SU-DHL-6 (cell line): Measurements from ENCODE around the gene PTPRK.

Source experiments
- H2AFZ ChIP-seq: fragments of 200-600 bp; sonication (generic); 2 replicates; pipeline ENCODE4 v1.6.1; 2014; ENCODE audit warnings: low read depth, mild to moderate bottlenecking, moderate library complexity, mixed read lengths, antibody characterized with exemption, low read length; ENCODE audit not compliant: severe bottlenecking
- H3F3A ChIP-seq: fragments of 200-600 bp; shearing (Covaris generic); 2 replicates; pipeline ENCODE4 v1.6.0; 2016; ENCODE audit warnings: antibody characterized with exemption, mild to moderate bottlenecking; ENCODE audit not compliant: insufficient read depth
- H3K27ac ChIP-seq: fragments of 200-600 bp; sonication (generic); 2 replicates; pipeline ENCODE4 v1.5.1; 2016; ENCODE audit warnings: low read depth, mild to moderate bottlenecking, low read length, moderate library complexity, mixed read lengths
- H3K27me3 ChIP-seq: fragments of 200-600 bp; sonication (generic), shearing (Covaris generic); 2 replicates; pipeline ENCODE4 v1.6.0; 2014; ENCODE audit warnings: mild to moderate bottlenecking, low read length
- H3K36me3 ChIP-seq: fragments of 200-600 bp; sonication (generic); 2 replicates; pipeline ENCODE4 v1.6.1; 2014; ENCODE audit warnings: mild to moderate bottlenecking, low read length, mixed read lengths
- H3K4me2 ChIP-seq: fragments of 300-600, 200-600 bp; shearing (Covaris generic), sonication (generic); 2 replicates; pipeline ENCODE4 v1.6.0; 2014; ENCODE audit warnings: low read length, low read depth, mild to moderate bottlenecking; ENCODE audit not compliant: poor library complexity, severe bottlenecking
- H3K4me3 ChIP-seq: fragments of 200-600 bp; sonication (generic); 2 replicates; pipeline ENCODE4 v1.5.1; 2014; ENCODE audit warnings: antibody characterized with exemption, low read length, mild to moderate bottlenecking, mixed read lengths; ENCODE audit not compliant: insufficient read depth, poor library complexity, severe bottlenecking
- H3K79me2 ChIP-seq: fragments of 200-600 bp; sonication (generic); 2 replicates; pipeline ENCODE4 v1.6.1; 2014; ENCODE audit warnings: mild to moderate bottlenecking, low read length, moderate library complexity; ENCODE audit not compliant: insufficient read depth
- H3K9ac ChIP-seq: fragments of 200-600 bp; sonication (generic); 2 replicates; pipeline ENCODE4 v1.7.0; 2014; ENCODE audit warnings: mild to moderate bottlenecking, low read length
- H3K9me2 ChIP-seq: fragments of 200-600 bp; sonication (generic); replicated peaks from 2 replicates; pipeline ENCODE4 v1.6.1; 2014; ENCODE audit warnings: low read length; ENCODE audit not compliant: insufficient read depth
- H3K9me3 ChIP-seq: fragments of 200-600 bp; sonication (generic); 2 replicates; pipeline ENCODE4 v1.6.1; 2014; ENCODE audit warnings: low read length, mixed read lengths; ENCODE audit not compliant: insufficient read depth
- H4K20me1 ChIP-seq: fragments of 200-600 bp; sonication (generic); 2 replicates; pipeline ENCODE4 v1.6.1; 2014; ENCODE audit warnings: low read depth, mild to moderate bottlenecking, antibody characterized with exemption, low read length, moderate library complexity, mixed read lengths
- EZH2phosphoT487 ChIP-seq: fragments of 200-600 bp; sonication (generic), shearing (Covaris generic); conservative IDR thresholded peaks from 2 replicates; pipeline ENCODE4 v1.6.1; 2018; ENCODE audit warnings: mild to moderate bottlenecking, antibody characterized with exemption, low read length, moderate library complexity, mixed read lengths
- TF ChIP-seq, protein P1 (sequence below): fragments of 200-600 bp; sonication (generic); IDR thresholded peaks from one replicate; pipeline ENCODE4 v1.5.1; 2017; ENCODE audit warnings: antibody characterized with exemption, mild to moderate bottlenecking, low read length, moderate library complexity; ENCODE audit not compliant: insufficient read depth, poor library complexity, severe bottlenecking

The PTPRK gene

DNA sequence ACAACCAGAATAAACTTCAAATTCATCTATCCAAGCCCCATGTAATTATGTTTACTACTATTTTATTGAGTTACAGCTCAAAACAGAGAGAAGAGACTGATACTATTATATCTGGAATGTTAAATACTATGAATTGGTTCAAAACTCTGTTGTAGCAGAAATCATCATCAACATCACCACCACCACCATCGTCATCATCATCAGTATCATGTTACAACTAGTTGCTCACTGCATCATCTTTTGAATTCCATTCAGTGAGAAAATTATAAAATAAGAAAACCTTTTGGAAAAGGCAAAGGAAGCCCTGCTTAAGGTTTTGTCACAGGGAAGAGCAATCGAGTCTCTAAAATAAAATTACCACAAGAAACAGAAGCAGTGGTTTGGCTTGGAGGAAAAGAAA lies 583.3 kb downstream of the PTPRK start:
- Histone ChIP-seq H3K9ac (no peak overlapping the region), H3K27ac (no peak overlapping the region), H3K79me2 (no peaks in the 10 kb centered on the region), H2AFZ (no peak overlapping the region), H3F3A (no peaks in the 10 kb centered on the region), H3K4me2 (no peak overlapping the region), H3K36me3 (no peaks in the 10 kb centered on the region), H3K9me2 (no peaks in the 10 kb centered on the region), H3K4me3 (no peak overlapping the region), H3K9me3 (peaks cover 4% of the 10 kb centered on the region; the same call in 1 of the 2 replicates), H3K27me3 (no peaks in the 10 kb centered on the region), H4K20me1 (no peaks in the 10 kb centered on the region)
- no peak for TF ChIP-seq EZH2phosphoT487
- TF ChIP-seq, protein P1, sequence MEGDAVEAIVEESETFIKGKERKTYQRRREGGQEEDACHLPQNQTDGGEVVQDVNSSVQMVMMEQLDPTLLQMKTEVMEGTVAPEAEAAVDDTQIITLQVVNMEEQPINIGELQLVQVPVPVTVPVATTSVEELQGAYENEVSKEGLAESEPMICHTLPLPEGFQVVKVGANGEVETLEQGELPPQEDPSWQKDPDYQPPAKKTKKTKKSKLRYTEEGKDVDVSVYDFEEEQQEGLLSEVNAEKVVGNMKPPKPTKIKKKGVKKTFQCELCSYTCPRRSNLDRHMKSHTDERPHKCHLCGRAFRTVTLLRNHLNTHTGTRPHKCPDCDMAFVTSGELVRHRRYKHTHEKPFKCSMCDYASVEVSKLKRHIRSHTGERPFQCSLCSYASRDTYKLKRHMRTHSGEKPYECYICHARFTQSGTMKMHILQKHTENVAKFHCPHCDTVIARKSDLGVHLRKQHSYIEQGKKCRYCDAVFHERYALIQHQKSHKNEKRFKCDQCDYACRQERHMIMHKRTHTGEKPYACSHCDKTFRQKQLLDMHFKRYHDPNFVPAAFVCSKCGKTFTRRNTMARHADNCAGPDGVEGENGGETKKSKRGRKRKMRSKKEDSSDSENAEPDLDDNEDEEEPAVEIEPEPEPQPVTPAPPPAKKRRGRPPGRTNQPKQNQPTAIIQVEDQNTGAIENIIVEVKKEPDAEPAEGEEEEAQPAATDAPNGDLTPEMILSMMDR, result no peak

DNA sequence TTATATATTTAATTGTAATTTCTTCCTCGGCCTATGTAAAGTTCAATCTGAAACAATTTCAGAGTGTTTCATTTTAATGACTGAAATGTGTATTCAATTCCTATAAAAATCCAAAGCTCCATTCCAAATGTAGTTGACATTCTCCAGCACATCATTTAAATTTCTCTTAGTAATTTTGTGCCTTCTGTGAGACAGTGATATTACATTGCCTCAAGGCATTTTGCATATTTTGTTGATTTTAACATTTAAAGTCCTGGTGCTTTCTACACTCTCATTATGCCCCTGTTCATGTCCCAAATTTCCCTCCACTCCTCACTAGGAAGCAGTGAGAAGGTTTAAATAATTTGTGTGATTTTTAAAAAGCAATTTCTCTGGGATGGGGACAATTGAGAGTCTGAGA lies 585.4 kb downstream of the PTPRK start:
- no peak overlapping the region for H3K27ac ChIP-seq
- no peaks in the 10 kb centered on the region for H3F3A ChIP-seq
- no peak overlapping the region for H3K4me3 ChIP-seq
- no peaks in the 10 kb centered on the region for H4K20me1 ChIP-seq
- H3K9ac ChIP-seq, result no peak overlapping the region
- no peaks in the 10 kb centered on the region for H3K9me2 ChIP-seq
- H3K4me2 ChIP-seq, result no peak overlapping the region
- H2AFZ ChIP-seq, result no peak overlapping the region
- H3K79me2 ChIP-seq, result no peaks in the 10 kb centered on the region
- TF ChIP-seq EZH2phosphoT487, result no peak
- TF ChIP-seq, protein P1, result no peak
- peaks cover 4% of the 10 kb centered on the region; the same call in 1 of the 2 replicates for H3K9me3 ChIP-seq
- no peaks in the 10 kb centered on the region for H3K36me3 ChIP-seq
- H3K27me3 ChIP-seq, result no peaks in the 10 kb centered on the region

DNA sequence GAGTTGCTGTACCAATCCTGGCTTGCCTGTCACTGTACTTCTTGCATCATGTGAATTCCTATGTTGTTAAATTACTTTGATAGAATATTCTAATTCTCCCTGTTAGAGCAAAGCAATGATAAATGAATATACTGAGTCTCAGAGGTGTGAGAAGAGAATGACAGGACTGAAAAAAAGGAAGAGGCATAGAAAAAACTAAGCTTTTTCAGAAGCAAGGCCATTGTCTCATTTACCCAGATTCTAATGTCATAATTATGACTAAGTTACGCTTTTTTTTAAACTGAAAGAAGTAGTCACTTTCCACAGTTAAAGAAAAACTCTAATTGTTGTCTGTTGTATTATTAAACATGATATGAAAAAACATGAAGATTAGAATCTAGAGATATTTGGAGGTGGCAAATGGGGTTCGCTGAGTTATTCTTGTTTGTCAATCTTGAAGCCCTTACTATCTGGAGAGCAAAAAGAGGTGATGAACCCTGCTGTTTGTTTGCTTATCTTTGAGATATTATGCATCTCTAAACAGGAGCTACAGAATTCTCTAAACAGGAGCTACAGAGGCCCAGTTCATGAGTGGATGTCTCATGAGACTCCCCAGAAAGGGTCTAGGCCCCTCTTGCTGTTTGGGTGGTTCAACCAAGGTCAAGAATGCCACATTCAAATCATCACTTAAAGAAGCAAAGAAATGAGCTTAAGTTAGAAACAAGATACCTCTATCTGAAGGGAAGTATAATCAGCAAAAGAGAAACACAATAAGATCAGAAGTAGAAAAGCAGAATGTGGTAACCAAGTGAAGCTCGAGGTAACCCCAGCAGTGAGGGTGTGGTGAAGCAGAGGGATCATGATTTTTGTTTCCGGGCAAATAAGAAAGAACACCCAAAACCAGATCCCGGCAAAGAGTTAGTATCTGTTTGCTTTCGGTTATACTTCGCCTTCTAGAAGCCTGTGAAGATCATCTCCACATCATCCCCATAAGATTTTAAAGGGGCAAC lies 586.3 kb downstream of the PTPRK start:
- Histone ChIP-seq H3F3A (no peaks in the 10 kb centered on the region), H3K4me2 (no peak overlapping the region), H3K9me2 (no peaks in the 10 kb centered on the region), H3K79me2 (no peaks in the 10 kb centered on the region), H3K27me3 (no peaks in the 10 kb centered on the region), H3K36me3 (no peaks in the 10 kb centered on the region), H3K9me3 (peaks cover 4% of the 10 kb centered on the region; the same call in 1 of the 2 replicates), H4K20me1 (no peaks in the 10 kb centered on the region), H3K27ac (no peak overlapping the region), H3K4me3 (no peak overlapping the region), H3K9ac (no peak overlapping the region), H2AFZ (no peak overlapping the region)
- TF ChIP-seq EZH2phosphoT487, result no peak
- TF ChIP-seq, protein P1, result no peak
